Right renal cortex interstitium (tissue), 3 donors: ENCODE results near the gene PRODH2. TPM values are rescaled to one million over a fixed set of nuclear protein-coding genes. Genes with fewer than 3 reads are reported as not detected.

Experiments
- DNase-seq, 3 donors: peaks; one replicate each; pipeline ENCODE4 v3.0.0-alpha.2; 2013; ENCODE audit warnings: low read depth in 3 of 3, low spot score in 2 of 3
- polyA plus RNA-seq, 3 donors: library from polyadenylated mRNA; unstranded; fragments of 120-200 nt; gene quantifications; one replicate each; pipeline ENCODE4 v1.2.1, GENCODE V29; 2013; ENCODE audit not compliant: insufficient read length in 3 of 3

Gene PRODH2
- polyA plus RNA-seq, 3 donors = 21.0 to 30.4 (median 24.1) TPM

DNA sequence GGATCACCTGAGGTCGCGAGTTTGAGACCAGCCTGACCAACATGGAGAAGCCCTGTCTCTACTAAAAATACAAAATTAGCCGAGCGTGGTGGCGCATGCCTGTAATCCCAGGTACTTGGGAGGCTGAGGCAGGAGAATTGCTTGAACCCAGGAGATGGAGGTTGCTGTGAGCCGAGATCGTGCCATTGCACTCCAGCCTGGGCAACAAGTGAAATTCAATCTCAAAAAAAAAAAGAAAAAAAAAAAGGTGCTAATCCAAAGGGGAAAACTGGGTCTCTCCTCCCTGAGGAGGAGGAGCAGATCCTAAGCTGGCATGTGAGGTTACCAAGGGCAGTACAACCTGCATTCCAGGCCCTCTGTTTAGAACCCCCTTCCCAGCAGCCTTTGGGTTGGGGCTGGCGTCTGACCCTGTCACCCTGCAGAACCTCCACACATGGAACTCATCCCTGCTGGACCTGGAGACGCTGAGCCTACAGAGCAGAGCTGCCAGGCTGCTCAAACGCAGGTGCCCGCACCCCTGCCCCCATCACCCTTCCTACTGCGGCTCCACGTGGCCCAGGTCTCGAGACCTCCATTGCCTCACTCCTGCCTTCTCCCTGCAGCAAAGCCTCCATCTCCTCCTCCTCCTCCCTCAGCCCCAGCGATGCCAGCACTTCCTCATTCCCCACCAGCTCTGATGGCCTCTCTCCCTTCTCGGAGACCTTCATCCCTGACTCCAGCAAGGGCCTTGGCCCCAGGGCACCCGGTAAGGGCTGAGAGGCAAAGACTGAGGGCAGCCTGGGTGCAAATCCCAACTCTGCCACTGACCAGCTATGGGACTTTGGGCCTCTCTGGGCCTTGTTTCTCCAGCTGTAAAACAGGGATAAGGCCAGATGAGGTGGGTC, 48.0 kb downstream of the PRODH2 start:
- no peak for DNase-seq

DNA sequence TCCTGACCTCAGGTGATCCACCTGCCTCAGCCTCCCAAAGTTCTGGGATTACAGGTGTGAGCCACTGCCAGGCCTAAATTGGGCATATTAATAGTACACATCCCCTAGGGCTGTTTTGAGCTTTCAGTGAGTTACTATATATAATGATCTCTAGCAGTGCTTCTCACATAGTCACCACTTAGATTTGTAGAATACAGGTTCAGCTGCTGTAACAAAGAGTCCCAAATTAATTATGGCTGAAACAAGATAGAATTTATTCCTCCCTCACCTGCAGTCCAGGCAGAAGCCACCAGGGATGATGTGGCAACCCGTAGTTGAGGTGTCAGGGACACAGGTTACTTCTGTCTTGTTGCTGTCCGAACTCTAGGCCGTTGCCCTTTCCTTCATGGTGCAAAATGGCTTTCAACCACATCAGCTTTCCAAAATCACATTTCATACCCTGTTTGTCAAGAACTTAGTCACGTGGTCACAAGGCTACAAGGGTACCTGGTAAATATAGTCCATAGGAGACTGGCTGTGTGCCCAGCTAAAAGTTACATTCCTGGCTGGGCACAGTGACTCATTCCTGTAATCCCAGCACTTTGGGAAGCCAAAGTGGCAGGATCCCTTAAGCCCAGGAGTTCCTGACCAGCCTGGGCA, 51.8 kb downstream of the PRODH2 start:
- no peak for DNase-seq

DNA sequence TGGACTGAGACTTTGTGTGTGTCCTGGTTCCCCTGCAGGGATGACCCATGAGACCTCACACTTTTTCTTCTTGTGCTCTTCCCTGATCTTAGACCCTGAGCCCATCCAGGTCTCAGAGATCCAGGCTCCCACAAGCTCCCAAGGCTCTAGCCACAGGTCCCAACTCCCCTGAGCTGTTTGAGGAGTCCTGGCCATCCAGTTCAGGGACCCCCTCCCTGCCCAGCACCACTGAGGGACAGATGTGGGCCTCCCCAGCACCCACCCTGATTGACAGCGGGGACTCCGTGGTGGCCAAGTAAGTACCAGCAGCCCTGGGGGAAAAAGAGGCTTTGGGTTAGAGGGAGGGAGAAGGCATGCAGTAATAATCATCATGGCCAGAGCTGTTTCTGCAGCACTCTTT, 52.9 kb downstream of the PRODH2 start:
- no peak for DNase-seq

DNA sequence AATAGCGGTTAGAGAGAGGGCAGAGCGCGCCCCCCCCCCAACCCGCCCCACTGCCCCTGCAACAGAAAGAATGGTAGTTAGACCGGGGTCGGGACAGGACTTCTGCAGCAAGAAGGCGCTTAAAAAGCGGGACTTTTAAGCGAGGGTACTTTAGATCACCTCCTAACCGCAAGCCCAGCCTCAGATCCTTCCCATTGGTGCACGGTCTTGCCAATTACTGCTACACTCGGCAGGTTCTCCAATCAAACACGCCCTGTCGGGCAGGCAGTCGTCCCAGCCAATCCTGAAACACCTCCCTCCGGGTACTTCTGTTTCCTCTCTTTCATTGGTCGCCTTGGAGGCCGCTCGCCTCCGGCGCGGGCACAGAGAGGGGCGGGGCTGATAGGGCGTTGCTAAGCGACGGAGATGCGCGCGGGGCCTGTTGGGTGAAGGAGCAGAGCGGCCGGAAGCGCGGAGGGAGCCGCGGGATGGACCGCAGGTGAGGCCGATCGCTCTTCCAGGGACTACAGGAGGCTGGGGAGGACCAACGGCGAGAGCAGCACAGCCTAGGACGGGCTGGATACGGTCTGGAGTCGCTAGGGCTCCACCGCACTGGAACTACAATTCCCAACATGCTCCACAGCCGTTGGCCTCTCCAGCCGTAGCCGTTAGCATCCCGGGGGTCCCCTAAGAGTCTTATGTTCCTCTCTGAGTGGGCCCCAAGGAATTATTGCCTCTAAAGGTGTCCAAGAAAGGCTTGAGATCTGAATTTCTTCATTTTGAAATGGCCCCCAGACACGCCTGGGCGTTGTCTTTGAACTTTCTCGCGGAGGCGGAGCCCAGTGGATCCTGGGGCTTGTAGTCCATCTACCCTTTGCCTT, 54.7 kb downstream of the PRODH2 start, which contains the start of gene PROSER3:
Gene PROSER3 (plus strand): TSS at position 428 of the 860 bp plus-strand sequence. CDS start 40 bp downstream, at position 468.
- peak; percentile 97 to 99 (median 98) for DNase-seq

DNA sequence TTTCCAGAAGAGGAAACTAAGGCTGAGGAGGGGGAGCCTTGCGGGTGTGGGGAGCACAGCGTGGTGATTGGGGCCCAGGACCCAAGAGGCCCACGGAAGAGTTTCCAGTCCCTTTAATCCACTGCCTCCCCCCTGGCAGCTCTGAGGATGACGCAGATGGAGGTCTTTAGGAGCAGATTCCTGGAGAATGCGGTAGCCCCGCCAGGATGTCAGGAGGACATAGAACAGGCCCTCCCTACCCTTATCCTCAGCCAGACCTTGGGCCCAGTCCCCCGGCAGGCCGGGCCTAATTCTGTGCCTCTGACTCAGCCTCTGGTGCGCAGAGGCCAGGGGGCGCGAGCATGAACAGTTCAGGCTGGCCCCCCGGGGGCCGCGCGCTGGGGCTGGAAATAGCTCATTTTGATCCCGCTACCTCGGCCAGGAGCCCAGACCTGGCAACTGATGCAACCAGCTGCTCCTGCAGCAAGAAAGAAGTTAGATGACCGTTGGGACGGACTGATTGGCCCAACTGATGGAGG, 55.4 kb downstream of the PRODH2 start:
- DNase-seq = no peak

DNA sequence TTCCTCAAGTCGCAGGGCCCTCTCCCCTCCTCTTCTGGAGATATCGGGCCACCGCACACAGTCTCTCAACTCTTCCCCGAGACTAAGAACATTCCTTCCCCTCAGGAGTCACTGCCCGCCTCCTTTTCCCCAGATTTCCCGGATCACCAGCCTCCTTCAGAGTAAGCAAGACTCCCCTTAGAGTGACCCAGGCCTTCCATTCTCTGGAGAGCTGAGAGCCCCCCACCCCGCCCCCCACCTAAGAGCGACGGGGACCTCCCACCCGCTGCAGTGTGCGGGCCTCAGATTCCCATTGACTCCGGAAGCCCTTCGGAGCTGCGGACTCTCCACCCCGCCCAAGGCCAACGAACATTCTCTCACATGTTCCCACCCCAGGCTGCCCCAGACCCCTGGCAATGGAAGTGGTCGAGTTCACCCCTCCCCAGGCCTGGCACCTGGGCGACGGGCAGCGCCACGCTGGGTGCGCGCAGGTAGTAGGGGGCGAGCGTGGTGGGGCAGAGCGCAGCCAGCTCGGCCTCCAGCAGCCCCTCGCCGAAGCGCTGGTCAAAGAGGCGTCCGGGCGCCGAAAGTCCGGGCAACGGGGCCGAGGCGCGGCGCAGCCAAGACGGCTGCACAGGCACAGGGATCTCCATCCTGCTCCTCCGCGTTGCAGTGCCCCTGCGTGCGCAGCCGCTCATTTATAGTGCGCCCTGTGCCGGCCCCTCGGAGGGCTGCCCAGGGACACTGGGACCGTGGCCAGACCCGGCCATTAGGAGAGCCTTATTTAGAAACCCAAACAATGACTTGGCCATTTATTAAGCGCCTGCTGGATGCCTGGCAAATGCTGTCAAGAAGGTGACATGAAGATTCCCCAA, 56.0 kb downstream of the PRODH2 start, which contains the start of gene HSPB6:
Gene HSPB6 (minus strand): TSS at position 653 of the 854 bp plus-strand sequence. CDS start 21 bp downstream, at position 632.
- no peak for DNase-seq

DNA sequence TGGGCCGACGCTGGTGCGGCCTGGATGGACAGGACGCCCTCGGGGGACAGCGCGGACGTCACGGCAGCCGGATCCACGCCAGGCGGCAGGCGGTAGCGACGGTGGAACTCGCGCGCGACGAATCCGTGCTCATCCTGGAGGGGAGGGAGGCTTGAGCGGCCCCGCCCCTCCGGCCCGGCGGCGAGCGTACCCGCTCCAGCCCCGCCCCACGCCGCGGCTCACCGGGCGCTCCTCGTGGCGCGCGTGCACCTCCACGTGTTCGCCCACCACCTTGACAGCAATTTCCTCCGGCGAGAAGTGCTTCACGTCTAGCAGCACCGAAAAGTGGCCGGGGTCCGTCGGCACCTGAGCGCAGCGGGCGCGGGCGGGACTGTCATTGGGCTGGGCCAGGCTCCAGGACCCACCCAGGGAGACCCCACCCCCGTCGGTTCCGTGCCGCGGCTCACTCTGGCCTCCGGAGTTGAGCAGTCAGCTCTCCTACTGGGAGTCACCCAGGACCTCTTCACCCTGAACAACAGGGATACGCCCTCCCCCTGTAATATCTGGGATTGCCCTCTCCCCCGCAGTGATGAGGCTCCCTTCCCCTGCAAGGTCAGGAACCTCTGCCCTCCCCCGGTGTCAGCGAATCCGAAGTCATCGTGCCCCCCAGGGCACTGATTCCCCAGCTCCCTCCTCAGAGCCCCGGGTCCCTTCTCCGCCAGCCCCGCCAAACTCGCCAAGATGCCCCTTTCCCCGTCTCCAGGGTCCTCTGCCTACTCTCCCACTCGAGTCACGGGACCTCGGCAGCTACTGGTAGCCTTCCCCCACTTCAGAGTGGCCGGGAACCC, 56.9 kb downstream of the PRODH2 start:
- no peak for DNase-seq

DNA sequence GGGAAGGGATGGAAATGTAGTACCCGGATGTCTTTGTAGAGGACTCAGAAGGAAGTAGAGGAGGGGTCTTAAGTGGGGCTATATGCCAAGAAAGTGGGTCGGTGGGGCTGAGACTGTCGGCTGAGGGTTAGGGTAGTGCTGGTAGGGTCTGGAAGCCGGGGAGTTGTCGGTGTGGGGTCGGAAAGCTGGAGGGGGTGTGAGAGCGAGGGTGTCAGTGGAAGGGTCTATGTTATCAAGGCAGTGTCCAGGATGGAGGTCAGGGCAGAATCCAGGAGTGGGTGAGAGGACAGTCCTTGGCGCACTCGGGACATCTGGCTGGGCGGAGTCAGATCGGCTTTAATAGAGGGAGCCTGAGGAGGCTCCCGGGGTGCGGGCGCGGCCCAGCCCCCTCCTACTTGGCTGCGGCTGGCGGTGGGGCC, 57.5 kb downstream of the PRODH2 start:
- DNase-seq = no peak

DNA sequence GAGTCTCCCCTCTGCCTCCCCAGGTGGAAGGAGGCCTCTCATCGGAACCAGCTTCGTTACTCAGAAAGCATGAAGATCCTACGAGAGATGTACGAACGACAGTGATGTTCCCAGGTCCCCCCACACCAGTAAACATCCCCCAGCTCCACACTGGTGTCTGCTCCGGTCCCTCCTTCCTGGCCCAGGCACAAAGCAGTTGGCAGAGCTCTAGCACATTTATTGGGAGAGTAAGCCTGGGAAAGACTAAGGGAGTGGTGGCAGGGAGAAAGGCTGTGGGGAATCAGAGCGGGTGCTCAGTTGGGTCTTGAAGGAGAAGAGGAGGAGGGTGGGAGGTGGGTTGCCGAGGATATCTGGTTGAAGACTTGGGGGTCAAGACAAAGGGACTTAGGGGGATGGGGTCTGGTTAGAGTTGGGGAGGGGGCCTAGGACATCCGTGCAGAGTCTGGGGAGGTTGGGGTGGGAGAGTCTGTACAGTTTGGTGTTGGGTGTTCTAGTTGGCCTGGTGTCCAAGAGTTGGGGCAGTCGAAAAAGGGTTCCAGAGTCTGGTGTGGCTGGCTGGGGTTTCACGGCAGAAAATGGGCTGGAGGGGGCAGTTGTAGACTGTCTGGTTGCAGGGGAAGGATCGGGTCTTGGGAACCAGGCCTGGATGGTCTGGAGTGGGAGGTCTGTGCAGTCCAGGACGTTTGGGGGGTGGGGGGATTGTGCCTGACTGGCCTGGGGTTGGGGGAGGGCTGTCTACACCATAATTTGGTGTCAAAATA, 58.1 kb downstream of the PRODH2 start:
- no peak for DNase-seq

DNA sequence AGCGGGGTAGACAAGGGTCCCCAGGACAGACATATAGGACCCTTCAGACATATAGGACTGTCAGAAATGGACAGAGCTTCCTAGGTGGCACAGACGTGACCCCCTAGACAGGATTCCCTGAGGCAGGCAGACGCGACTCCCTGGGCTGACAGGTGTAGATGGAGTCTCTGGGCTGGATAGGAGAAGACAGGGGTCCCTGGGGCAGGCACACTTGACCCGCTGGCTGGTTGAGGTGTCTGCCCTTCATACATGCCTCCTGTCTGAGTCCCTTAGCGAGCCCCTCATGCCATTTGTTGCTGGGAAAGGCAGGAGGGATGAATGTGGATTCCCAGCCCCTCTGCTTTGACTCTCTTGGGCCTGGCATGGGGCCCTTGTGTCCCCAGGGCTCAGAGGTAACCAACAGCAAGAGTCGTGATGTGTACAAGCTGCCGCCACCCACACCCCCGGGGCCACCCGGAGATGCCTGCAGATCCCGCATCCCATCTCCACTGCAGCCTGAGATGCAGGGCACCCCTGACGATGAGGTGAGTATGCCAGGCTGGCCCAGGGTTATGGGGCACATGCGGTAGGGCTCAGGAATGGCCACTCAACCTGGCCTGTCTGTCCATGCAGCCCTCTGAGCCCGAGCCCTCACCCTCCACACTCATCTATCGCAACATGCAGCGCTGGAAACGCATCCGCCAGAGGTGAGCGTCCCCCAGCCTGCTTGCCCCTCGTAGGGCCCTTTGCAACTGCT, 58.8 kb downstream of the PRODH2 start:
- no peak for DNase-seq

DNA sequence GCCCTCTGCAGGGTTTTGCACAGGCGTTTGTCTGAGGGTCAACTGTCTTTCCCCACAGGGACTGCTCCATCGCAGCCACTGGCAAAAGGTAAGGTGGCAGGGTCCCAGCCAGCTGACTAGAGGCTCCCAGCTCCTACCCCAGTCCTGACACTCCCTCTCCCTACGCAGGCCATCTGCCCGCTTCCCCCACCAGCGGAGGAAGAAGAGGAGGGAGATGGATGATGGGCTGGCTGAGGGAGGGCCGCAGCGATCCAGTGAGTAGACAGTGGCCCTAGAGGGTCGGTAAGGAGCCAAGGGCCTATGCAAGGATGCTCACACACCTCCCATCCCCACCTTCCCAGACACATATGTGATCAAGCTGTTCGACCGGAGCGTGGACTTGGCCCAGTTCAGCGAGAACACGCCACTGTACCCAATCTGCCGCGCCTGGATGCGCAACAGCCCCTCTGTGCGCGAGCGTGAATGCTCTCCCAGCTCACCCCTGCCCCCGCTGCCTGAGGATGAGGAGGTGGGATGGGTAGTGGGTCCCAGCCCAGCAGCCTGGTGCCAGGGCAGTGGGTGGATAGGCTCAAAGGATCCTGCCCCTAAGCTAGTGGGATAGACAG, 59.8 kb downstream of the PRODH2 start:
- no peak for DNase-seq

DNA sequence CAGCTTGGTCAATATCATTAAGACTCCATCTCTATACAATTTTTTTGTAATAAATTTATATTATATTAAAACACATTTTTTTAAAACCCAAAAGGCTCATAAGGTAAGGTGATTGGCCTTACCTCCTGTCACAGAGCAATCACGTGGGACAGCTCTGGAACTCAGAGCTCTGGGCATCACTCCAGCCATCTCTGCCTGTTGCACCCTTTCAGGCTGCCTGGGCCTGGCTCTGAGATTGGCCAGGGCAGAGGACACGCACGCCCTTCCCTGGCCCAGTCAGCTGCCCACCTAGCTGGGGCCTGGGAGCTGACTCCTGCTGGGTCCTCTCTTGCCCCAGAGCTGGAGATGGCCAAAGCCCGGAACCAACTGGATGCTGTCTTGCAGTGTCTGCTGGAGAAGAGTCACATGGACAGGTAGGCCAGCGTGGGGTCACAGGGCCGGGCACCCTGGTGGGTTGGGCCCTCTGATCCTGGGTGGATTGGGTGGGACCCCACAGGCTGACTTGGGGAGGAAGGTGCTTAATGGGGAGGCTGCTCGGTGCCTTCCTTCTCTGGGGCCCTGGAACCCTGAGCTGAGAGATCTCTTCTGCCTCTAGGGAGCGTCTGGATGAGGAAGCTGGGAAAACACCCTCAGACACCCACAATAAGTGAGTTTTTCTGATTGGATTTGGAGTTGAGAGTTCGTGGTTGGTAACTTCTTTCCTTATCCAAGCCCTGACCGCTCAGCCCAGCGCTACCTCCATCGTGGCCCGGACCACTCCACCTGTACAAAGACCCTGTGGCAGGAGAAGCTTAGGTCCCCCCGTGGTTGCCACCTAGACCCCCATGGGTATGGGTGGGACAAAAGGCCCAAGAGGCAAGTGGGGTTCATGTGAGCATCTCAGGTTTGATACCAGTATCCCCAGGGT, 60.6 kb downstream of the PRODH2 start:
- no peak for DNase-seq

DNA sequence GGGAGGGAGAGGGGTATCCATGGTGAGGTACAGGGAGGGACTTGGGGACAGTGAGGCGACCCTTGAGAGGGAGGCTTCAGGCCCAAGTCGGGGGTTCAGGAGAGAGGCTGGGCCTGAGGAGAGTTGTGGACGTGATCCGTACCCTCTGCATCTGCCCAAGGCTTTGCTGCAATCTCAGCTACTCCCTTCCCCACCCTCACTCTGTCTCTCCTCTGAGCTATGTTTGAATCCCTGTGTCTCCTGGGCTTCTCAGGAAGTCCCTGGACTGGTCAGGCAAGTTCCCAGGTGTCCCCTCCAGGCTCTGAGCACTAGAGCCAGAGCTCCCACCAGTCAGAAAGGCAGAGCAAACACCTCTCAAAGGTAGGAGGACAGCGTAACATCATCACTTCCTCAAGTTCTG, 62.5 kb downstream of the PRODH2 start:
- DNase-seq = no peak
